AG08396 (cell line): ENCODE measurements around the gene DNAH12.
A peak's percentile ranks its signal among the peaks of the same experiment; 100 is the strongest.
"Not testable (repeated sequence)": the region's sequence is repeated elsewhere in the genome, so short reads cannot be mapped to it uniquely, and the experiment has no call there.

Experiments used
- DNase-seq: peaks from one replicate; pipeline ENCODE4 v3.0.0; 2012; ENCODE audit warnings: low spot score, mixed read lengths

DNAH12 gene

GRCh38 chr3:57538465-57538864 is 5.7 kb downstream of the DNAH12 start:
- no peak for DNase-seq

- DNase-seq, result no peak
These were observed 14.0 kb downstream of the DNAH12 start for GRCh38 chr3:57530071-57530608.

- DNase-seq, result no peak
These were observed 25.7 kb downstream of the DNAH12 start for GRCh38 chr3:57518276-57518915.

- DNase-seq, result no peak
These were observed 32.0 kb downstream of the DNAH12 start for GRCh38 chr3:57512166-57512565.

GRCh38 chr3:57505901-57506300 is 38.2 kb downstream of the DNAH12 start:
- no peak for DNase-seq

GRCh38 chr3:57500506-57500905 is 43.6 kb downstream of the DNAH12 start:
- DNase-seq, result no peak

- no peak for DNase-seq
These were observed 46.2 kb downstream of the DNAH12 start for GRCh38 chr3:57497904-57498303.

- no peak for DNase-seq
These were observed 59.6 kb downstream of the DNAH12 start for GRCh38 chr3:57484563-57484962.

- not testable (repeated sequence) for DNase-seq
These were observed 67.0 kb downstream of the DNAH12 start for GRCh38 chr3:57477193-57477592.

GRCh38 chr3:57464801-57465200 is 79.3 kb downstream of the DNAH12 start:
- DNase-seq, result no peak

GRCh38 chr3:57464011-57464410 is 80.1 kb downstream of the DNAH12 start:
- DNase-seq, result no peak

- DNase-seq, result no peak
These were observed 92.8 kb downstream of the DNAH12 start for GRCh38 chr3:57451150-57451846.

GRCh38 chr3:57449276-57449847 is 94.8 kb downstream of the DNAH12 start:
- not testable (repeated sequence) for DNase-seq

GRCh38 chr3:57448489-57448888 is 95.7 kb downstream of the DNAH12 start:
- DNase-seq, result not testable (repeated sequence)

GRCh38 chr3:57446318-57446841 is 97.8 kb downstream of the DNAH12 start:
- DNase-seq, result peak; percentile 8

GRCh38 chr3:57444469-57444868 is 99.7 kb downstream of the DNAH12 start:
- DNase-seq, result no peak

GRCh38 chr3:57440144-57440543 is 104.0 kb downstream of the DNAH12 start:
- not testable (repeated sequence) for DNase-seq

GRCh38 chr3:57438460-57438859 is 105.7 kb downstream of the DNAH12 start:
- DNase-seq, result not testable (repeated sequence)

GRCh38 chr3:57436195-57436761 is 107.9 kb downstream of the DNAH12 start:
- no peak for DNase-seq

- DNase-seq, result peak; percentile 27
These were observed 110.1 kb downstream of the DNAH12 start for GRCh38 chr3:57434041-57434440.

- no peak for DNase-seq
These were observed 120.8 kb downstream of the DNAH12 start for GRCh38 chr3:57423335-57423734.

- DNase-seq, result no peak
These were observed 122.8 kb downstream of the DNAH12 start for GRCh38 chr3:57421336-57421735.

GRCh38 chr3:57420001-57420400 is 124.1 kb downstream of the DNAH12 start:
- no peak for DNase-seq
